HG02885 (cell line): ENCODE data around the gene GABRR3.

ENCODE experiments used
- ATAC-seq: cut with Tn5 transposase; IDR thresholded peaks from one replicate; pipeline ENCODE4 v1.9.1; 2021; ENCODE audit warnings: mild to moderate bottlenecking; ENCODE audit not compliant: unreplicated experiment, poor library complexity

GABRR3 gene

GRCh38 chr3:97992547-97993173 is 42.5 kb downstream of the GABRR3 start:
- no peak for ATAC-seq

DNA sequence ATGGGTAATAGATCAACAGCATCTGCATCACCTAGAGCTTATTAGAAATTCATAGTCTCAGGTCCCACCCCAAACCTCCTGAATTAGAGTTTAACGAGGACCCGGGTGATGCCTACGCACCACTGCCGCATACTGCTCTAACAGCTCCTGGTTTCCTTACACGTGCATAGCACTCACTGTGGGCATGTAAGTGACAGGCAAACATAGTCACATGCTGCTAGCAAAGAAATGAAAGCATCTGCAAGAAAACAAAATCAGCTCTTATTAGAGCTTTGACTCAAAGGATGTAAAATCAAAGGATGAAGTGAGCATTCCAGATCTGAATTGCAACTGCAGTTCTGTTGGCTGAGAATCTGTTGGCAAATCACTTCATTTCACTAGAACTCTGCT is 43.8 kb downstream of the GABRR3 start:
- ATAC-seq, result no peak

- ATAC-seq, result no peak
Measured at GRCh38 chr3:97990624-97991292, 44.4 kb downstream of the GABRR3 start.

DNA sequence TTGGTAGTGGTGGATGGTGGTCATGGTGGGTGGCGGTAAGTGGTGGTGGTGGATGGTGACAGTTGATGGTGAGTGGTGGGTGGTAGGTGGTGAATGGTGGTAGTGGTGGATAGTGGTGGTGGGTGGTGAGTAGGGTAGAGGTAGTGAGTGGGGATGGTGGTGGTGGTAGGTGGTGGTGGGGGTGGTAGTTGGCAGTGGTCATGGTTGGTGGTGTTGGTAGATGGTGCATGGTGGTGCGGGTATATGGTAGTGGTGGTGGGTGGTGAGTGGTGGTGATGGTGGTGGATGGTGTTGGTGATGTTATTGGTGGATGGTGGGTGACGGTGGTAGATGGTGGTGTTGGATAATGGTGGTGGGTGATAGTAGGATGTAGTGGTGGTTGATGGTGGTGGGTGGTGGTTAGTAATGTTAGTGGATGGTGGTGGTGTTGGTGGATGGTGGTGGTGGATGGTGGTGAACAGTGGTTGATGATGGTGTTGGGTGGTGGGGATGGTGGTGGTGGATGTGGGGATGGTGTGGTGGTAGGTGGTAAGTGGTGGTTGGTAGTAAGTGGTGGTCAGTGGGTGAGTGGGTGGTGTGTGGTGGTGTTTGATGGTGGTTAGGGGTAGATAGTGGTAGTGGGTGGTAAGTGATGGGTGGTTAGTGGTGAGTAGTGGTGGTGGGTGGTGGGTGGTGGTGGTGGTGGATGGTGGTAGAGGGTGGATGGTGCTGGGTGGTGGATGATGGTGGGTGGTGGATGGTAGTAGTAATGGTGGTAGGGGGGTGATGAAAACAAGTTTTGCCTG is 46.1 kb downstream of the GABRR3 start:
- no peak for ATAC-seq

DNA sequence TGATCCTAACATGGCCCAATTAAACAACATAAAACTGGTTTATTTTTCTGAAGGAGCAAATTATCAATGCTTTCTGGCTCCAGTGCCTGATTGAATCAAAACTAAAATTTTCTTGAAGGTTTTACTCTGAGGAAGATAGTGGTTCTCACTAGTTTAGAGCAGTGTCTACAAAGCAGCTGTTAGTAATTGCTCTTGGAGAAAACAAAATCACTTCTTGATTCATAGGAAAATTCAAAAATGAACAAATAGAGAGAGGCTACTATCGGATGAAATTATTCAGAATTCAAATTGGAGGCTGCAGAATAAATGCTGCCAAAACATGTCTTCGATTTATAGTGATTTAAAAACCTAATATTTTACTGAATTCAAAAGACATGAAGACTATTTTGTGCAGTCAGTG is 47.8 kb downstream of the GABRR3 start:
- no peak for ATAC-seq

DNA sequence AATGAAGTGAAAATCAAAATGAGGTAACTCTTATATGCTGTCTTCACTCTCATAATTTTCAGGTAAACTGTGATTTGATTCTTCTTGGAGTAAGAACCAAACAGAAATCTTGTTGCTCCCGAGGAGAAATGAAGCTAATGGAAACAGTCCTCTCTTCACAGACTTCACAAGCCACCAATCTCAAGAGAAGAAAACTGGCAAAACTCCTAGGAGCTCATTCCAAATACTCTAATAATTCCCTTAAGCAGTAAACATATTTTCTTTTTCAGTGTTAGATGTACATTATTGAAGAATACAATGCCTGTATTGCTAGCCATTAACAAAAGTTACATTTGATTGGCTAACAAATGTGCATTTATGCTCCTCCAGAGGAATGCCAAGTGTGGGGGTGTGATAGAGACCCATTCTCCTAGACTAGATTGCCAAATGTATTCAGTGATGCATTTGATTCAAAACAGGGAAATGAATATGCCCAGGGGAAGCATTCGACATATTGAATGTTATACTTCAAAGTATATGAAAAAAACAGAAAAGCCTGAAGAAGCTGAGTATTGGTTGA is 51.1 kb downstream of the GABRR3 start:
- no peak for ATAC-seq

- ATAC-seq, result no peak
Measured at GRCh38 chr3:97981886-97982285, 53.2 kb downstream of the GABRR3 start.

DNA sequence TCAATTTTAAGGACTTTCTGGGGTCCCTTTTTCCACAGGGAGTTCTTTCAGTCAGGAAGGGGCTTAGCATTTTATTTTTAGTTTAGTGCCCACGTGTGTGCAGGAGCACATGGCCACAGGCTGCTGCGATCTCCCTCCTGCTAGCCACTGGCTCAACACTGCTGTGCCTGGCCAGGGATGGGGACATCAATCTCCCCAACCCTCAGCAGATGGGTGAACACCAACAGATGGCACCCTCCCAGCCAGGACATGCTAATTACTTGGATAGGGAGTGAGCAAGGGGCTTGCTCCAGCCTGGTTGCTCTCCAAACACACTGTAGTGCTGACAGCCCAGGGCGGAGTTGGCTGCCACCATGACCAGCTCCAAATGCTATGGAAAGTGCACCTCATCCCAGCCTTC is 55.5 kb downstream of the GABRR3 start:
- ATAC-seq, result no peak

GRCh38 chr3:97975466-97975865 is 59.6 kb downstream of the GABRR3 start:
- no peak for ATAC-seq

DNA sequence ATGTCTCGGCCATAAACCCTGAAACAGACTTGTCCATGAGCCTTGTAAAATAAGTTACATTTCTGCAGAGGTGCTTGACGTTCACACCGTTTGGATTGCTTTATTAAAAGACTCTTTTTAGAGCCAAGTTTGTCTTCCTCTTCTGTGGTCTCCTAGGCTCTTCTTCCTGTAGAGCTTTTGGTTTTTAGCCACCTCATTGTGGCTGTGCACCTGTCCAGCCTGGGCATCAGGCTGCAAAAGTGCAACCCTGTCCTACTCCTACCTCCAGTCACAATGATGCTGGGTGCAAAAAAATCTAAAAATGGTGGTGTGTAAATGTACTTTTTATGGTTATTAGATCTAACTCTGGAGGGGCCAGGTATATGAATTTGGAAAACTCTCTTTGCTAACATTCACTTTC is 60.1 kb downstream of the GABRR3 start:
- ATAC-seq, result no peak

- ATAC-seq, result no peak
Measured at GRCh38 chr3:97972976-97973375, 62.1 kb downstream of the GABRR3 start.

GRCh38 chr3:97971679-97972567 is 63.2 kb downstream of the GABRR3 start, which contains the start of gene RIOX2:
RIOX2 (minus strand) TSS chr3:97972431; CDS start chr3:97967593, 4,838 bp downstream.
- peak; percentile 89 for ATAC-seq

- no peak for ATAC-seq
Measured at GRCh38 chr3:97970956-97971620, 64.0 kb downstream of the GABRR3 start.

- ATAC-seq, result no peak
Measured at GRCh38 chr3:97970156-97970555, 65.0 kb downstream of the GABRR3 start.

GRCh38 chr3:97969541-97969940 is 65.6 kb downstream of the GABRR3 start:
- ATAC-seq, result no peak

DNA sequence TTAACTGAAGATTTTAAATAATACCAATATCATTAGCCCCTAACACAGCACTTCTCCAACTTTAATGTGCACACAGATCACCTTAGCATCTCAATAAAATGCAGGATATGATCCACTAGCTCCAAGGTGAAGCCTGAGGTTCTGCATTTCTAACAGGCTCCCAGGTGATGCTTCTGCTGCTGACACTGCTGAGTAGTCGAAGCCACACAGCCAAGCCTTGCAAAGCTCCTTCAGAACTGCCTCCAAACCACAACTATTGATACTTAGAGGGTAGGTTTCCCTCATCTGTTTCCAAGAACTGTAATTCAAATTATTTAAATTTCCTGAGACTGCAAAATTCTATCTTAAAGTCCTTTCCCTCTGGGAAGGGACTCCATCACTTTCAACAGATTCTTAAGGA is 66.7 kb downstream of the GABRR3 start:
- no peak for ATAC-seq

DNA sequence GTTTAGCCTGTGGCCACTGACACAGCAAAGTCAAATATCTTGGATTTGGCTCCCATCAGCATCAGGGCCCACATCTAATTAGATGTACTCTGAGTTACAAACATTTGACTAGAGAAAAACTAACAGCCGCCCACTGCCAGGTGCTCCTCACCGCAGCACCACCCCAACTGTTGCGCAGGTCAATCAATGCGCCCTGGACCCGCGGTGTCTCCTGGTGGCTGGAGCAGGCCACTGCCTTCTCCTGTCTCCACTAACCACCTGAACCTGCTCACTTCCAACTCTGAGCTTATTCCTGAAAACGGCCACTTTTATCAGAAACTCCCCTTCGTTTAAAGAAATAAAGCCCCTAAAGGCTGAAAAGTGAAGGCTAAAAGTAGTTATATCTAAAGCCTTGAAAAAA is 67.1 kb downstream of the GABRR3 start:
- no peak for ATAC-seq

DNA sequence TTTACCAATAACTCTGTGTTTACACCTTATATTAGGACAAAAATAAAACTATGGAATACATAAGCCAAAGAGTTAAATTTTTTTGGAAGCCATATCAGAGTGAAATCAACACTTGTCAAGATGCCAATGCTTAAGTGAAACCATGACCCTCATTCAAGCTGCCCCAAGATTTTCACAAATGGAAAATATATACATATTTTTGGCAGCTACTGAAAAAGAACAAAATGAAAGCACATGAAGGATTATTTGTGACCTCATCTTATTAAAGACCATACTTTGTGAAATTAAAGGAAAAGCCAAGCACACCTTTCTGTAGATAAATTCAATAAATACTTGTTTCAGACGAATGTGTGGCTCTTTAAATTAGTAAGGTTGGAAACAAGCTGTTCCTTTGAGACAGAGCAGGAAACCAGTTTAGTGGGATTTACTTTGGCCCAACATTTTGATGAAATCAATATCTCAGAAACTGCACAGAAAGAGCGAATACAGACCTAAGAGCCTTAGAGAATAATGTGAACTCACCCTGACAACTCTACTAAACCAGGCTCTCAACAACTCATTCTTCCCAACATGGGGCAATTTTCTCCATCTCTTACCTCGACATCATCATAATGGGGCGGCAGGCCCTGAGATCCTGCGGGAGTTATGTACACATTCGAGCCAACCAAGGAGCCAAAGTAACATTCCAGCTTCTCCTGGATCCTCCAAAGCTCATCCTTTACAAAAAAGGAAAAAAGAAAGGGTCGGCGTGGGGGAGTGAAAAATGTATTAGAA is 73.9 kb downstream of the GABRR3 start:
- no peak for ATAC-seq

GRCh38 chr3:97960551-97960950 is 74.6 kb downstream of the GABRR3 start:
- no peak for ATAC-seq
